Lung (tissue), 16 donors: ENCODE measurements around the gene MCTP2. TPM values are rescaled to one million over a fixed set of nuclear protein-coding genes. Genes with fewer than 3 reads are reported as not detected.

Experiments used
- ATAC-seq: fragments of 200-7000 bp; cut with Tn5 transposase; one replicate; pipeline ENCODE4 v1.9.1; 2020; ENCODE audit warnings: moderate number of reproducible peaks; ENCODE audit not compliant: insufficient read depth, low FRiP score
- DNase-seq, 3 donors: peaks; one replicate each; pipeline ENCODE4 v3.0.0-alpha.2; 2013 to 2017
- H3K27ac ChIP-seq, 2 donors: one replicate each; pipeline ENCODE4 v1.5.1; 2013; ENCODE audit warnings: mild to moderate bottlenecking in 2 of 2, moderate library complexity in 2 of 2, control low read depth in 1 of 2, inconsistent platforms in 1 of 2, low read depth in 1 of 2, low read length in 1 of 2
- H3K27me3 ChIP-seq, 3 donors: one replicate each; pipeline ENCODE4 v1.5.1; 2013; ENCODE audit warnings: low read length in 2 of 3; ENCODE audit not compliant: control insufficient read depth in 3 of 3, insufficient read depth in 3 of 3
- H3K36me3 ChIP-seq, 4 donors: one replicate each; pipeline ENCODE4 v1.5.1; 2013; ENCODE audit warnings: low read length in 4 of 4, mild to moderate bottlenecking in 1 of 4, moderate library complexity in 1 of 4; ENCODE audit not compliant: control insufficient read depth in 4 of 4, insufficient read depth in 4 of 4
- H3K4me1 ChIP-seq, 5 donors: one replicate each; pipeline ENCODE4 v1.5.1; 2013; ENCODE audit warnings: low read length in 5 of 5, mild to moderate bottlenecking in 2 of 5, moderate library complexity in 1 of 5; ENCODE audit not compliant: control insufficient read depth in 5 of 5, insufficient read depth in 5 of 5
- H3K4me3 ChIP-seq: one replicate; pipeline ENCODE4 v1.5.1; 2013; ENCODE audit warnings: mild to moderate bottlenecking, control low read depth, moderate library complexity
- H3K9ac ChIP-seq, 2 donors: one replicate each; pipeline ENCODE4 v1.5.1; 2013; ENCODE audit warnings: low read length in 2 of 2, control low read depth in 1 of 2; ENCODE audit not compliant: insufficient read depth in 1 of 2
- H3K9me3 ChIP-seq, 4 donors: one replicate each; pipeline ENCODE4 v1.5.1; 2013; ENCODE audit warnings: low read length in 3 of 4, mild to moderate bottlenecking in 1 of 4, moderate library complexity in 1 of 4; ENCODE audit not compliant: control insufficient read depth in 4 of 4, insufficient read depth in 3 of 4
- WGBS, 2 donors: extraction: QIAGEN DNeasy Blood & Tissue Kit; methylation state at CpG; one replicate each; pipeline ENCODE4 v1.1.7; 2013; 5-methylcytosine and 5-hydroxymethylcytosine counted together
- long read RNA-seq, 5 donors: transcript quantifications; one replicate each; lab custom pipeline, GENCODE V29; 2026
- polyA plus RNA-seq, 2 donors: library from polyadenylated mRNA; stranded (reverse); fragments of 200-250 nt; gene quantifications; one replicate each; pipeline ENCODE4 v1.2.1, GENCODE V29; 2013
- total RNA-seq, 2 donors: library from RNA; depleted of rRNA in 1 of 2; stranded (reverse); fragments of >200 nt in 1 of 2; gene quantifications; one replicate each; pipeline ENCODE4 v1.2.1, GENCODE V29; 2014 to 2021
- TF ChIP-seq, protein P1 (sequence below): IDR thresholded peaks from 2 replicates; pipeline ENCODE4 v1.5.1; 2012; ENCODE audit warnings: mild to moderate bottlenecking; ENCODE audit errors: control extremely low read depth, extremely low read depth
- donor health status: control.
- donor health status: control.
- donor health status: Bipolar disorder and iron deficiency.
- donor health status: healthy.
- donor health status: DM: yes; HTN: yes; CAD: no.

Gene MCTP2, protein sequence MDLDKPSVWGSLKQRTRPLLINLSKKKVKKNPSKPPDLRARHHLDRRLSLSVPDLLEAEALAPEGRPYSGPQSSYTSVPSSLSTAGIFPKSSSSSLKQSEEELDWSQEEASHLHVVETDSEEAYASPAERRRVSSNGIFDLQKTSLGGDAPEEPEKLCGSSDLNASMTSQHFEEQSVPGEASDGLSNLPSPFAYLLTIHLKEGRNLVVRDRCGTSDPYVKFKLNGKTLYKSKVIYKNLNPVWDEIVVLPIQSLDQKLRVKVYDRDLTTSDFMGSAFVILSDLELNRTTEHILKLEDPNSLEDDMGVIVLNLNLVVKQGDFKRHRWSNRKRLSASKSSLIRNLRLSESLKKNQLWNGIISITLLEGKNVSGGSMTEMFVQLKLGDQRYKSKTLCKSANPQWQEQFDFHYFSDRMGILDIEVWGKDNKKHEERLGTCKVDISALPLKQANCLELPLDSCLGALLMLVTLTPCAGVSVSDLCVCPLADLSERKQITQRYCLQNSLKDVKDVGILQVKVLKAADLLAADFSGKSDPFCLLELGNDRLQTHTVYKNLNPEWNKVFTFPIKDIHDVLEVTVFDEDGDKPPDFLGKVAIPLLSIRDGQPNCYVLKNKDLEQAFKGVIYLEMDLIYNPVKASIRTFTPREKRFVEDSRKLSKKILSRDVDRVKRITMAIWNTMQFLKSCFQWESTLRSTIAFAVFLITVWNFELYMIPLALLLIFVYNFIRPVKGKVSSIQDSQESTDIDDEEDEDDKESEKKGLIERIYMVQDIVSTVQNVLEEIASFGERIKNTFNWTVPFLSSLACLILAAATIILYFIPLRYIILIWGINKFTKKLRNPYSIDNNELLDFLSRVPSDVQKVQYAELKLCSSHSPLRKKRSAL
- total RNA-seq, result 10 to 100 TPM; 34.9 to 92.5 TPM
- 10 to 100 TPM in 1 of 2 donors, 1 to 10 TPM in 1; 3.5 to 25.5 TPM for polyA plus RNA-seq
- long read RNA-seq, donor 1, full-length matches to known transcripts, result 1 of 1 reads
- long read RNA-seq, donor 1, partial matches to known transcripts, result 0 of 1 reads
- long read RNA-seq, donor 1, other reads (novel, unspliced or antisense), result 0 of 1 reads
- long read RNA-seq, donor 2, result 0 reads
- long read RNA-seq, donor 3, result 0 reads
- long read RNA-seq, donor 4, result 0 reads
- long read RNA-seq, donor 5, partial matches to known transcripts, result 6 of 6 reads
- long read RNA-seq, donor 5, other reads (novel, unspliced or antisense), result 0 of 6 reads

DNA sequence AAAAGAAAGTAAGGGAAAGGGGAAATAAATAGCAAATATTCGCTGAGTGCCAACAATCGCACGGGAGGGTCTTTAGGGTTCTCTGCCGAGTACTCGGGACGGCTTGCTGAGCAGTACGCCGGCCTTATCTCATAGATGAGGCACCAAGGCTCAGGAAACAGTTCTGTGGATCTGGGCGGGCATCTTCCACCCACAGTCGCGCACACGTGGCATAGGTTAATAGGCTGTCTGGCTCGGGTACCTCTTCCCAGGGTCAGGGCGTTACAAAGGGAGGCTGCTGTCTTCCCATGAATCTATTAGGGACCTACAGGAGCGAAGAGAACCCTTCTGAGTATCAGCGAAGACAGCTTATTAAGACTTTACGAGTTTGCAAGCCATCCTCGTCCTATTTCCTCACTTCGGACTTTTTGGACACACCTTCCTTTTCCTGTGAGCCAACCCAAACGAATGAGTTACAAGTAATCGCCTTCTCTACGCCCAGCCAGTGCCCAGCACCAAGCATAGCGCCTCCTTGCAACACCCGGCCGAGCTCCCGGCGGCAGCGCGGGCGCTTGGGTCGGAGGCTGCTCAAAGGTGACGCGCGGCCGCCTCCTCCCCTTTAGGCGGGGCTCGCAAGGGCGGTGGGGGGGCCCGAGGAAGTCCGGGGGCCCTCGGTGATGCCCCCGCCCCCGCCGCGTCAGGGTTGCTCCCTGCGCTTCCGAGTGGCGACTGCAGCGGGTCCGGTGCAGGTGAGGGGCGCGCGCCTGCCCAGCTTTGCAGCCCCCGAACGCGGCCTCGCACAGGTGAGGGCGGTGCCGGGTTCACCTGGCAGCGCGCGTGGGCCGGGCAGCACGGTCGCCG, at the start of gene MCTP2:
Gene MCTP2 (plus strand): TSS at position 679 of the 840 bp plus-strand sequence. CDS start 66,705 bp downstream, outside the sequence.
- Histone ChIP-seq H3K4me1 (peaks cover 0 to 4% (median 4%) of the 10 kb centered on the region in 5 donors), H3K36me3 (no peaks in the 10 kb centered on the region), H3K9me3 (no peaks in the 10 kb centered on the region), H3K9ac (peak within 1 kb of the TSS; percentile 72 to 74), H3K27me3 (peaks cover 0 to 15% (median 0%) of the 10 kb centered on the region in 3 donors), H3K4me3 (peak within 1 kb of the TSS; percentile 62), H3K27ac (peak within 1 kb of the TSS; percentile 10 to 94)
- DNase-seq (peak; percentile 73 to 83 (median 81)), ATAC-seq (peak; percentile 93)
- WGBS, 2 donors, result 0 to 1% methylated on average over 58 to 66 of the region's 66 CpGs
- TF ChIP-seq, protein P1, sequence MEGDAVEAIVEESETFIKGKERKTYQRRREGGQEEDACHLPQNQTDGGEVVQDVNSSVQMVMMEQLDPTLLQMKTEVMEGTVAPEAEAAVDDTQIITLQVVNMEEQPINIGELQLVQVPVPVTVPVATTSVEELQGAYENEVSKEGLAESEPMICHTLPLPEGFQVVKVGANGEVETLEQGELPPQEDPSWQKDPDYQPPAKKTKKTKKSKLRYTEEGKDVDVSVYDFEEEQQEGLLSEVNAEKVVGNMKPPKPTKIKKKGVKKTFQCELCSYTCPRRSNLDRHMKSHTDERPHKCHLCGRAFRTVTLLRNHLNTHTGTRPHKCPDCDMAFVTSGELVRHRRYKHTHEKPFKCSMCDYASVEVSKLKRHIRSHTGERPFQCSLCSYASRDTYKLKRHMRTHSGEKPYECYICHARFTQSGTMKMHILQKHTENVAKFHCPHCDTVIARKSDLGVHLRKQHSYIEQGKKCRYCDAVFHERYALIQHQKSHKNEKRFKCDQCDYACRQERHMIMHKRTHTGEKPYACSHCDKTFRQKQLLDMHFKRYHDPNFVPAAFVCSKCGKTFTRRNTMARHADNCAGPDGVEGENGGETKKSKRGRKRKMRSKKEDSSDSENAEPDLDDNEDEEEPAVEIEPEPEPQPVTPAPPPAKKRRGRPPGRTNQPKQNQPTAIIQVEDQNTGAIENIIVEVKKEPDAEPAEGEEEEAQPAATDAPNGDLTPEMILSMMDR, result no peak

DNA sequence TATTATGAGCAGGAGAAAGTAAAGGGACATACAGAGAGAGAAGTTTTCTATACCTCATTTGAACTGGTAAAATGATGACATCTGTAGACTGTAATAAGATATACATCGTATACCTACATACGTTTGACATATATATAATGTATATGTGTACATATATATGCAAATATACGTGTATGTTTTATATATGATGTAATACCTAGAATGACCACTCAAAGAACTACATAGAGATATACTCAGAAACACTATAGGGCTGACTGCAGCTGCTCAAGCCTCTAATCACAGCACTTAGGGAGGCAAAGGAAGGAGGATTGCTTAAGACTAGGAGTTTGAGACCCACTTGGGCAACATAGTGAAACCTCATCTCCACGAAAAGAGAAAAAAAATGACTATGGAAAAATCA, 48.5 kb upstream of the MCTP2 start:
- H3K9me3 ChIP-seq, result peaks cover 0 to 2% (median under 1%) of the 10 kb centered on the region in 4 donors
- H3K36me3 ChIP-seq, result no peaks in the 10 kb centered on the region
- H3K27ac ChIP-seq, result no peak overlapping the region
- no peak overlapping the region for H3K4me3 ChIP-seq
- no peaks in the 10 kb centered on the region for H3K27me3 ChIP-seq
- ATAC-seq (no peak), DNase-seq (no peak)
- 73 to 84% methylated on average over 4 of the region's 4 CpGs for WGBS, 2 donors
- TF ChIP-seq, protein P1, result no peak
- no peak overlapping the region for H3K9ac ChIP-seq
- no peaks in the 10 kb centered on the region for H3K4me1 ChIP-seq

DNA sequence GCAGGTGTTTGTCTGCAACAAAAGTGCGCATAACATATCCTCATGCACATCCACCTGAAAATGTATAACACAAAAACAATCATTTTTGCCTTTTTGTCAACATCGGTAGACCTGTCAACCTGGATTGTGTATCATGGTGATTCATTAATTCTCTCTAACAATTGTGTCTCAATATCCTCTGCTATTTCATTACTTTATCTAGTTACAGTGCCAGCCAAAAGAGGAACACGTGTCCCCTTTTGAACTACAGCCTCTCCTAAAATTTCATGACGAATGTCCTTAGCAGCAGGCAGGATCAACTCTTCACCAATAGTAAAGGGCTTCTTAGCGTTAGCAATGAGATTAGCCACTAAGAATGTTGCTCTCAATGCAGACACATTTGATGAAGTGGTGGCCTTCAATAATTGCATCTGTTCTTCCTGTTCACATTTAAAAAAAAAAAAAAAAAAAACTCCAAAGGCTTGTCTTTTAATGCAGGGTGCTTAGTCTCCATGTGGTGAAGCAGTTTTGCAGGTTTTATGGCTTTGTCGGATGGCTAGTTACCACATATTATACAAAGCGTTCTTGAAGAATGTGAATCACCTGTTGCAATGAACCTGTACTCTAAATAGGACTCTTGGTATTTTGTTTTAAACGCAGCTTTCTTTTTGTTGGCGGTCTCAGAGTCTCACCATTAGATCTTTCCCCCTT, 45.7 kb upstream of the MCTP2 start:
- WGBS, 2 donors, result 79 to 82% methylated on average over 9 of the region's 9 CpGs
- TF ChIP-seq, protein P1, result no peak
- no peak for ATAC-seq
- H3K9ac ChIP-seq, result no peak overlapping the region
- H3K9me3 ChIP-seq, result peaks cover 0 to 2% (median 0%) of the 10 kb centered on the region in 4 donors
- H3K27ac ChIP-seq, result no peak overlapping the region
- DNase-seq, result peak in 2 of 3 donors; percentile 11 to 47
- H3K4me1 ChIP-seq, result no peaks in the 10 kb centered on the region
- no peaks in the 10 kb centered on the region for H3K27me3 ChIP-seq
- H3K4me3 ChIP-seq, result no peak overlapping the region
- no peaks in the 10 kb centered on the region for H3K36me3 ChIP-seq
